Transverse colon (tissue), 3 donors: ENCODE measurements around the gene OXTR.

Experiments used
- EP300 ChIP-seq: sonication (generic); formaldehyde crosslinking; IDR thresholded peaks from one replicate; pipeline ENCODE4 v1.6.1; 2017; ENCODE audit warnings: antibody characterized with exemption, low read depth
- TF ChIP-seq, protein P1 (sequence below), 5 experiments: fragments of 200-600 bp in 3 of 5; fragments of 450-650 bp in 2 of 5; sonication (generic) in 3 of 5; IDR thresholded peaks; 1 replicate in 2 of 5; 2 replicates in 3 of 5; pipeline ENCODE4 v1.5.1; 2016 to 2017; ENCODE audit warnings: antibody characterized with exemption in 5 of 5, inconsistent platforms in 3 of 5, mild to moderate bottlenecking in 2 of 5, moderate library complexity in 1 of 5

DNA sequence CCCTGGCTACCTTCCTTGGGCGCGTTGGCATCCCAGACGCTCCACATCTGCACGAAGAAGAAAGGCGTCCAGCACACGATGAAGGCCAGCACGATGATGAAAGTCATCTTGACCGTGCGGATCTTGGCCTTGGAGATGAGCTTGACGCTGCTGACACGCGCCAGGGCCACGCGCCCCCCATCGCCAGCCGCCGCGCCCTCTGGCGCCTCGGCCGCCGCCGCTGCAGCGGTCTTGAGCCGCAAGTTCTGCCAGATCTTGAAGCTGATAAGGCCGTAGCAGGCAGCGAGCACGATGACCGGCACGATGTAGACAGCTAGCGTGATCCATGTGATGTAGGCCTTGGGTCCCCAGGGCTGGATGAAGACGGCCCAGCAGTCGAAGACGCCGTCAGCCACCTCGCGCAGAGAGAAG, 2.2 kb downstream of the OXTR start:
- TF ChIP-seq, protein P1, sequence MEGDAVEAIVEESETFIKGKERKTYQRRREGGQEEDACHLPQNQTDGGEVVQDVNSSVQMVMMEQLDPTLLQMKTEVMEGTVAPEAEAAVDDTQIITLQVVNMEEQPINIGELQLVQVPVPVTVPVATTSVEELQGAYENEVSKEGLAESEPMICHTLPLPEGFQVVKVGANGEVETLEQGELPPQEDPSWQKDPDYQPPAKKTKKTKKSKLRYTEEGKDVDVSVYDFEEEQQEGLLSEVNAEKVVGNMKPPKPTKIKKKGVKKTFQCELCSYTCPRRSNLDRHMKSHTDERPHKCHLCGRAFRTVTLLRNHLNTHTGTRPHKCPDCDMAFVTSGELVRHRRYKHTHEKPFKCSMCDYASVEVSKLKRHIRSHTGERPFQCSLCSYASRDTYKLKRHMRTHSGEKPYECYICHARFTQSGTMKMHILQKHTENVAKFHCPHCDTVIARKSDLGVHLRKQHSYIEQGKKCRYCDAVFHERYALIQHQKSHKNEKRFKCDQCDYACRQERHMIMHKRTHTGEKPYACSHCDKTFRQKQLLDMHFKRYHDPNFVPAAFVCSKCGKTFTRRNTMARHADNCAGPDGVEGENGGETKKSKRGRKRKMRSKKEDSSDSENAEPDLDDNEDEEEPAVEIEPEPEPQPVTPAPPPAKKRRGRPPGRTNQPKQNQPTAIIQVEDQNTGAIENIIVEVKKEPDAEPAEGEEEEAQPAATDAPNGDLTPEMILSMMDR (IDR thresholded peaks at IDR 0.05) = no peak
- TF ChIP-seq EP300 = no peak
